ENCODE data around the gene RBM33.

DNA sequence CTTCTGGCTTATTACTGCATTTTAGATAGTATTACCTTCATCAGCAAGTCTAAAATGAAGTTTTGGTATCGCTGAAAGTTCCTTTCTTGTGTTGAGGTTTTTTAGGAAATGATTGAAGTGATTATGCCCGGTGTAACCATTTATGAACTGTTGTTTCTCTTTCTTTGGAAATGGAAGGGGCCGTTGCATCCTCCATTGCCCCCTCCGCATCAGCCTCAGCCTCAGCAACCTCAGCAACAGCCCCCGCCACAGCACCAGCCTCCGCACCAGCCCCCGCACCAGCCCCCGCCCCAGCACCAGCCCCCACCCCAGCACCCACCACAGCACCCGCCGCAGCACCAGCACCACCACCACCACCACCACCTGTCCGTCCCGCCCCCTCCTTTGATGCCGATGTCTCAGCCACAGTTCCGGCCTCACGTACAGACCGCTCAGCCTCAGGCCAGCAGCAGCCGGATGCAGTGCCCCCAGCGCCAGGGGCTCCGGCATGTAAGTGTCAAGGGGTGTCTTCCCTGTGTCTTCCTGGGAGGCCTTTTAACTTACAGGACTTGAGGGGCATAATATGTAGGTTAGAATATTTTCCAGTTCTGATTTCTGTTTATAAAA, 95.2 kb downstream of the RBM33 start:
- TF ChIP-seq, protein P1, sequence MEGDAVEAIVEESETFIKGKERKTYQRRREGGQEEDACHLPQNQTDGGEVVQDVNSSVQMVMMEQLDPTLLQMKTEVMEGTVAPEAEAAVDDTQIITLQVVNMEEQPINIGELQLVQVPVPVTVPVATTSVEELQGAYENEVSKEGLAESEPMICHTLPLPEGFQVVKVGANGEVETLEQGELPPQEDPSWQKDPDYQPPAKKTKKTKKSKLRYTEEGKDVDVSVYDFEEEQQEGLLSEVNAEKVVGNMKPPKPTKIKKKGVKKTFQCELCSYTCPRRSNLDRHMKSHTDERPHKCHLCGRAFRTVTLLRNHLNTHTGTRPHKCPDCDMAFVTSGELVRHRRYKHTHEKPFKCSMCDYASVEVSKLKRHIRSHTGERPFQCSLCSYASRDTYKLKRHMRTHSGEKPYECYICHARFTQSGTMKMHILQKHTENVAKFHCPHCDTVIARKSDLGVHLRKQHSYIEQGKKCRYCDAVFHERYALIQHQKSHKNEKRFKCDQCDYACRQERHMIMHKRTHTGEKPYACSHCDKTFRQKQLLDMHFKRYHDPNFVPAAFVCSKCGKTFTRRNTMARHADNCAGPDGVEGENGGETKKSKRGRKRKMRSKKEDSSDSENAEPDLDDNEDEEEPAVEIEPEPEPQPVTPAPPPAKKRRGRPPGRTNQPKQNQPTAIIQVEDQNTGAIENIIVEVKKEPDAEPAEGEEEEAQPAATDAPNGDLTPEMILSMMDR (IDR thresholded peaks at IDR 0.05): no peak
- TF ChIP-seq POLR2A (IDR thresholded peaks at IDR 0.05): no peak
